ENCODE data around the gene HIBCH.
"Not testable (repeated sequence)": the region's sequence is repeated elsewhere in the genome, so short reads cannot be mapped to it uniquely, and the experiment has no call there.

The HIBCH gene, protein sequence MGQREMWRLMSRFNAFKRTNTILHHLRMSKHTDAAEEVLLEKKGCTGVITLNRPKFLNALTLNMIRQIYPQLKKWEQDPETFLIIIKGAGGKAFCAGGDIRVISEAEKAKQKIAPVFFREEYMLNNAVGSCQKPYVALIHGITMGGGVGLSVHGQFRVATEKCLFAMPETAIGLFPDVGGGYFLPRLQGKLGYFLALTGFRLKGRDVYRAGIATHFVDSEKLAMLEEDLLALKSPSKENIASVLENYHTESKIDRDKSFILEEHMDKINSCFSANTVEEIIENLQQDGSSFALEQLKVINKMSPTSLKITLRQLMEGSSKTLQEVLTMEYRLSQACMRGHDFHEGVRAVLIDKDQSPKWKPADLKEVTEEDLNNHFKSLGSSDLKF

DNA sequence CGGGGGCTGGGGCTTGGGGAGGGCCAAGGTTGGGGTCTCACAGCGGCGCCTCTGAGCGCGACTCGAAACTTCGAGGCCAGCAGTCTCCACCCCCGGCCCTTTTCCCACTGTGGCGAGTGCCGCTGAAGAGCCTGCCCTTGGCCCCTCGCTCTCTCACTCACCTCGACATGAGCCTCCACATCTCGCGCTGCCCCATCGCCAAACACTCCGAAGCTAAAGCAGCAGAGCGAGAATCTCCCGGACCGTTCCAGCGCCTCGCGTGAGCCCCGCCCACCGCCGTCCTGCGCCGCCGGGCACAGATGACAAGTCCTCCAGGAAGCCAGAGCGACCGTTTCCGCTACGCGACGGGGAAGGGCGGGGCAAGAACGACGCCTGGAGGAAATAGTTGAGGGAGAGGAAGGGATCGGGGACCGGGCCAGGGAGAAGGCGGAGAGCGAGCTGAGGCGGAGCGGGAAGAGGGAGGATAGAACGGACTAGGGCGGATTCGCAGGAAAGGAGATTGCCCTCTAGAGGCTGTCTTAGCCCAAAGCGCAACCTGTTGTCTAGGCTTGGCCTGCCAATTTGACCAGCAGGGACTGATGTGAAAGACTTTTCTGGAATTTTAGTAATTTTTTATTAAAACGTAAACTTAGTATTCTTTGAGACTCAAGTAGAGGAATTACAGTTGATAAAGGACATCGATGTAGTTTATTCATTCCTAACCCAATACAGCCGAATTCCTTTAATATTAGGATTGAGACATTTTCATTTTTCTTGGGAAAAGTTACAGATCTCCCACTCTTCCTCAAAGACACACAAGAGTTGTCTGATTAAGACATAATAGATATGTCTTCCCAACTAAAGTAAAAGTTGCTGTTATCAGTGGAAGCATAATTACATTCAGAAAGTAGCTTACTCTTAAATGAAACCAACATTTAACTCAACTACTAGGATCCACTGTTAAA lies at the start of gene HIBCH:
Gene HIBCH (minus strand): TSS at position 272 of the 944 bp plus-strand sequence. CDS start 76 bp downstream, at position 196.
- peak; percentile 98 for DNase-seq (ENCODE audit: low spot score)

- DNase-seq (ENCODE audit: low spot score): no peak
Measured at GRCh38 chr2:190367091-190367490, 47.5 kb upstream of the HIBCH start.

DNA sequence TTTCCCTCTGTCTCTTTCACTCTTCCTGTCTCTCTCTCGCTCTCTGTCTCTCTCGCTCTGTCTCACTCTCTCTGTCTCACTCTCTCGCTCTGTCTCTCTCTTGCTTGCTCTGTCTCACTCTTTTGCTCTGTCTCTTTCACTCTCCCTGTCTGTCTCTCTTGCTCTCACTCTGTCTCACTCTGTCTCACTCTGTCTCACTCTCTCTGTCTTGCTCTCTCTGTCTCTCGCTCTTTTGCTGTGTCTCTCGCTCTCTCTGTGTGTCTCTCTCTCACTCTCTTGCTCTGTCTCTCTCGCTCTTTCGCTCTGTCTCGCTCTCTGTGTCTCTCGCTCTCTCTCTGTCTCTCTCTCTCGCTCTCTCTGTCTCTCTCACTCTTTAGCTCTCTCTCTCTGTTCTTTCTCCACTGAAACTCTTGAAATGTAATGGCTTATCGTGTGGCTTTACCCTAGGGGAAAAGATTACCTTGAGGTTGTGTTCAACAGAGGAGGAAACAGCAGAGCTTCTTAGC lies 46.7 kb upstream of the HIBCH start:
- DNase-seq (ENCODE audit: low spot score): no peak

GRCh38 chr2:190365499-190366204 lies 46.0 kb upstream of the HIBCH start:
- DNase-seq (ENCODE audit: low spot score): no peak

GRCh38 chr2:190362894-190363293 lies 43.3 kb upstream of the HIBCH start:
- DNase-seq (ENCODE audit: low spot score): no peak

- no peak for DNase-seq (ENCODE audit: low spot score)
Measured at GRCh38 chr2:190361572-190361971, 41.9 kb upstream of the HIBCH start.

DNA sequence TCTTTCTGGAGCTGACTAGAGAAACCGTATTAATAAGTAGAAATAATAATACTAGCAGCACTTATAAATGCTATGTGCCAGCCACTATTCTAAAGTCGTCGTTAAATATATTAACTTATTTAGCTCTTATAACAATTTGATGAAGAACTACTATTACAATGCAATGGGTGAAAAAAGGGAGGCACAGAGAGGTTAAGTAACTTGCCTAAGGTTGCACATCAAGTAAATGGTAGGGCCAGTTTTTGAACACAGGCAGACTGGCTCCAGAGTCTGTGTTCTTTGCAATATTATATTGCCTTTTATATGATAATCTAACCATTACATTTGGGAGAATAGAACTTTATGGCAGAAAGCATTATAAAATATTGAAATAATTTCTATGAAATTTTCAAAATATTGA lies 41.3 kb upstream of the HIBCH start:
- DNase-seq (ENCODE audit: low spot score): no peak

- no peak for DNase-seq (ENCODE audit: low spot score)
Measured at GRCh38 chr2:190360561-190360960, 40.9 kb upstream of the HIBCH start.

GRCh38 chr2:190358655-190359448 lies 39.2 kb upstream of the HIBCH start:
- not testable (repeated sequence) for DNase-seq (ENCODE audit: low spot score)

DNA sequence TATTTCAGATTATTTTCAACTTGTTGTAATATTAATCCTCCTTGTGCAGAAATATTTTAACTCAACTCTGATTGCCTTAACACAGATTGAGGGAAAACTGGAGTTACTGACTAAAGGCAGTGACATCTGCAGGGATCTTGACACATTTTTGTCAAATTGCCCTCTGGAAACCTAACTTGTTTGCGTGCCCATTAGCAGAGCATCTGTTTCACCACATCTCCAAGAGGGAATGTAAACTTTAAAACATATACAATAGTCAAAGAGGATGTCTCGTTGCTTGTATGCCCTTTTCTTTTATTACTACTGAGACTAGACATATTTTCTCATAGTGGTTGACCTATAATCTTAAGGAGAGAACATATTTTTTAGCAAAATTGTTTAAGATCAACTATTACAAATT lies 38.0 kb upstream of the HIBCH start:
- no peak for DNase-seq (ENCODE audit: low spot score)

GRCh38 chr2:190355968-190356644 lies 36.5 kb upstream of the HIBCH start:
- no peak for DNase-seq (ENCODE audit: low spot score)

- no peak for DNase-seq (ENCODE audit: low spot score)
Measured at GRCh38 chr2:190354003-190354690, 34.5 kb upstream of the HIBCH start.

- no peak for DNase-seq (ENCODE audit: low spot score)
Measured at GRCh38 chr2:190353537-190353899, 33.9 kb upstream of the HIBCH start.

DNA sequence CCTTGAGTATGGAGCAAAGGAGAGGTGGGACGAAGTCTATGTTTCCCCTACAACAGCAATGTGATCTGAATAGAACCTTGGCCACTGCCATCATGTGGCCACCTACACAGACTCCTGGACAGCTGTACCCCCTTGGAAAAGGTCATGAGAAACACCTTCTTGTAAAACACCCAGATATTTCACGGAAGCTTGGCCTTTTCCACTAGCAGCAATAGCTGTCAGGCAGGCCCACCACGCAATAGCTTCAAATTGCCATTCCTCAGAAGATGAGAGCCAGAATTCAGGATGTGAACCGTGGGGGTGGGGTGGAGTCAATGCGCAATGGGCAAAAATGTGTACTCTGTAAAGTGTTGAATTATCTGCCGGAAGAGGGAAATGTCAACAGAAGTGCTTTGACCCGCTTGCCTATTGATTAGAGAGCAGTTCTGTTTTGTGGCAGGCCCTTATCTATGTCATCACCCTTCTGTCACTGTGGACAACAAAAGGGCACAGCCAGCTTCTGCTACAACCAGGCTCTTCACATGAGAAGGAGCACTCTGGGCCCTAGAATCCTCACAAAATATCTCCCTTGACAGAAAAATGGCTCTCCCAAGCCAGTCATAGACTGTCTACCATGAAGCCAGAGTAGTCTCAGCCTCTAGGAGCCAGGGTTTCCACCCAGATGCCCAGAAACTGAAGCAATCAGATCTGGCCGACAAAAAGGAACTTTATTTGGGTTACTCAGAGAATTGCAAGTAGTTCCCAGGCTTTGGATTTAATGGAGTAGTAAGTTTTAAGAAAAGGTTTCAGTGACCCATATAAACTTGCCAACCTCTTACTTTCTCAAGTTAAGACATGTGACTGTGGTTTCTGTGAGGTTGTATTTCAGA lies 33.3 kb upstream of the HIBCH start:
- no peak for DNase-seq (ENCODE audit: low spot score)

DNA sequence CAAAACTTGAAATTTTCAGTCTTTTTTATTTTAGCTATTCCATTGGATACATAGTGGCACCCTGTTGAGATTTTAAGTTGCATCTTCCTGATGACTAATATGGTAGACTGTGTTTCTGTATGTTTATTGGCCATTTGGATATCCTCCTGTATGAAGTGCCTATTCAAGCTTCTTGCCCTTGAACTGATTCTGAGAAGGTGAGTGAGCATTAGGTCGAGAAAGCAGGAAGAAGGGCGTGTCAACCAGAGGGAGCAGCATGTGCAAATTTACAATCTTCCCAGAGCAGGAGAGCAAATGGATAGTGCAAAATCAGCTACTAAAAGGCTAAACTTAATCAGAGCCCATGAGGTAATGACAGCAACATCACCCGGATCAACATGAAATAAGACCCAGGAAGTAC lies 32.3 kb upstream of the HIBCH start:
- no peak for DNase-seq (ENCODE audit: low spot score)

GRCh38 chr2:190350371-190350770 lies 30.7 kb upstream of the HIBCH start:
- no peak for DNase-seq (ENCODE audit: low spot score)

- no peak for DNase-seq (ENCODE audit: low spot score)
Measured at GRCh38 chr2:190344276-190344827, 24.7 kb upstream of the HIBCH start.

GRCh38 chr2:190343536-190344275 lies 24.1 kb upstream of the HIBCH start, which contains the start of gene INPP1:
Gene INPP1 (plus strand): TSS chr2:190343589. CDS start chr2:190360103, 16,514 bp downstream.
- peak; percentile 76 for DNase-seq (ENCODE audit: low spot score)
